Gastrocnemius medialis (tissue), 4 donors: ENCODE data around the gene RANBP10. TPM values are rescaled to one million over a fixed set of nuclear protein-coding genes. Genes with fewer than 3 reads are reported as not detected.

Source experiments
- ATAC-seq, 2 donors: fragments of 150-250 bp; one replicate each; pipeline ENCODE4 v1.9.1; 2016
- DNase-seq, 2 donors: peaks; one replicate each; pipeline ENCODE4 v3.0.0-alpha.2; 2019
- H3K27ac ChIP-seq, 4 donors: fragments of 200-600 bp; sonication (generic); 1 replicate in 1 of 4; 2 replicates in 3 of 4; pipeline ENCODE4 v1.5.1; 2016 to 2018; ENCODE audit warnings: mild to moderate bottlenecking in 2 of 4, moderate library complexity in 1 of 4
- H3K27me3 ChIP-seq, 3 donors: fragments of 200-600 bp; sonication (generic) in 2 of 3; 1 replicate in 1 of 3; 2 replicates in 2 of 3; pipeline versions ENCODE4 v1.5.1 to v1.6.0; 2016 to 2019; ENCODE audit warnings: mild to moderate bottlenecking in 1 of 3, moderate library complexity in 1 of 3
- H3K36me3 ChIP-seq, 2 donors: fragments of 200-600 bp; sonication (generic) in 1 of 2; one replicate each; pipeline ENCODE4 v1.5.1; 2017 to 2018
- H3K4me1 ChIP-seq, 2 donors: fragments of 200-600 bp; sonication (generic) in 1 of 2; one replicate each; pipeline ENCODE4 v1.5.1; 2016 to 2017; ENCODE audit warnings: mild to moderate bottlenecking in 2 of 2
- H3K4me3 ChIP-seq, 4 donors: fragments of 200-600 bp; sonication (generic) in 3 of 4; 1 replicate in 1 of 4; 2 replicates in 3 of 4; pipeline ENCODE4 v1.5.1; 2016 to 2019; ENCODE audit warnings: mild to moderate bottlenecking in 2 of 4
- H3K9me3 ChIP-seq, 3 donors: fragments of 200-600 bp; sonication (generic) in 2 of 3; 1 replicate in 1 of 3; 2 replicates in 2 of 3; pipeline ENCODE4 v1.5.1; 2016 to 2019
- POLR2A ChIP-seq, 2 donors: fragments of 450-650 bp; IDR thresholded peaks; one replicate each; pipeline ENCODE4 v1.6.1; 2017; ENCODE audit warnings: antibody characterized with exemption in 2 of 2, mild to moderate bottlenecking in 2 of 2, moderate library complexity in 2 of 2
- in situ Hi-C, 4 donors: fragments of 200-750 bp; cut with MboI; loops; one replicate each; pipeline versions ENCODE4 v1.15.0 to v1.8.0; 2017; ENCODE audit warnings: low sequenced_read_pairs in 4 of 4
- intact Hi-C: fragments of 100-400 bp; cut with DNase I; formaldehyde crosslinking; loops from one replicate; pipeline ENCODE4 v1.15.1; 2023; ENCODE audit warnings: low total_unique reads
- total RNA-seq, 4 donors: library from RNA; depleted of rRNA; stranded (reverse); fragments of >200 nt; gene quantifications; one replicate each; pipeline versions ENCODE4 v1.1.0 to v1.2.3, GENCODE V29; 2016
- TF ChIP-seq, protein P1 (sequence below), 5 experiments: fragments of 450-650 bp in 3 of 5; fragments of 200-600 bp in 2 of 5; sonication (generic) in 2 of 5; IDR thresholded peaks in 4 of 5; conservative IDR thresholded peaks in 1 of 5; 1 replicate in 4 of 5; 2 replicates in 1 of 5; pipeline ENCODE4 v1.5.1; 2016 to 2019; ENCODE audit warnings: antibody characterized with exemption in 5 of 5, mild to moderate bottlenecking in 3 of 5, moderate library complexity in 3 of 5

RANBP10 gene
- total RNA-seq, 4 donors from 2014 or later = 12.6 to 46.6 (median 14.8) TPM

DNA sequence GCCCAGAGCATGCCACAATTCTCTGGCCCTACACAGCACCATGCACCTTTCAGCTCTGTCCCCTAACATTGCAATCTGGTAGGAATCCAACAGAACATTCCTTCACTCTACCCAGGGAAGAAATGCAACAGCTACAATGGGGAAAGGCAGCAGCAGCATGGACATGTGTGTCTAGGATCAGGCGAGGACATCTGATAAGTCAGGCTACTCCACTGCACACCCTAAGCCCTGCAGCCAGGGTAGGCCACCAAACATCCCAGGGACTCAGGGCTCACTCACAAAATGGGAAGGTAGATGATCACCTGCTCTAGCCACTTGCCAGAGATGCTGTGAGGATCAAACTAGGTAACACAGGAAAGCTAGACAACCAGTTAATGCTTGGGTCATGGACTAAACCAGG, 5.1 kb downstream of the RANBP10 start:
- Histone ChIP-seq H3K4me1 (peaks cover 68 to 73% of the 10 kb centered on the region in 2 donors), H3K27me3 (no peaks in the 10 kb centered on the region), H3K27ac (peak overlapping the region; percentile 86 to 99 (median 92)), H3K4me3 (no peak overlapping the region), H3K9me3 (no peaks in the 10 kb centered on the region), H3K36me3 (peaks cover 0 to 18% of the 10 kb centered on the region in 2 donors)
- in situ Hi-C loops = loop anchor here in 2 of 4 donors (25.0 kb wide), 2 partner anchors 236 to 436 kb away; partner anchors contain the start of genes ESRP2 (in 1 of the 2) and PLA2G15 (in 1 of the 2)
- TF ChIP-seq POLR2A (IDR thresholded peaks at IDR 0.05) = no peak
- TF ChIP-seq, protein P1, sequence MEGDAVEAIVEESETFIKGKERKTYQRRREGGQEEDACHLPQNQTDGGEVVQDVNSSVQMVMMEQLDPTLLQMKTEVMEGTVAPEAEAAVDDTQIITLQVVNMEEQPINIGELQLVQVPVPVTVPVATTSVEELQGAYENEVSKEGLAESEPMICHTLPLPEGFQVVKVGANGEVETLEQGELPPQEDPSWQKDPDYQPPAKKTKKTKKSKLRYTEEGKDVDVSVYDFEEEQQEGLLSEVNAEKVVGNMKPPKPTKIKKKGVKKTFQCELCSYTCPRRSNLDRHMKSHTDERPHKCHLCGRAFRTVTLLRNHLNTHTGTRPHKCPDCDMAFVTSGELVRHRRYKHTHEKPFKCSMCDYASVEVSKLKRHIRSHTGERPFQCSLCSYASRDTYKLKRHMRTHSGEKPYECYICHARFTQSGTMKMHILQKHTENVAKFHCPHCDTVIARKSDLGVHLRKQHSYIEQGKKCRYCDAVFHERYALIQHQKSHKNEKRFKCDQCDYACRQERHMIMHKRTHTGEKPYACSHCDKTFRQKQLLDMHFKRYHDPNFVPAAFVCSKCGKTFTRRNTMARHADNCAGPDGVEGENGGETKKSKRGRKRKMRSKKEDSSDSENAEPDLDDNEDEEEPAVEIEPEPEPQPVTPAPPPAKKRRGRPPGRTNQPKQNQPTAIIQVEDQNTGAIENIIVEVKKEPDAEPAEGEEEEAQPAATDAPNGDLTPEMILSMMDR (IDR thresholded peaks at IDR 0.05 in 4 of 5, conservative IDR thresholded peaks at IDR 0.05 in 1 of 5) = no peak
- ATAC-seq = no peak
- DNase-seq = no peak
- intact Hi-C loops = loop anchor here (10.0 kb wide), 1 partner anchor 276 kb away; the partner anchor contains the start of gene RIPOR1

DNA sequence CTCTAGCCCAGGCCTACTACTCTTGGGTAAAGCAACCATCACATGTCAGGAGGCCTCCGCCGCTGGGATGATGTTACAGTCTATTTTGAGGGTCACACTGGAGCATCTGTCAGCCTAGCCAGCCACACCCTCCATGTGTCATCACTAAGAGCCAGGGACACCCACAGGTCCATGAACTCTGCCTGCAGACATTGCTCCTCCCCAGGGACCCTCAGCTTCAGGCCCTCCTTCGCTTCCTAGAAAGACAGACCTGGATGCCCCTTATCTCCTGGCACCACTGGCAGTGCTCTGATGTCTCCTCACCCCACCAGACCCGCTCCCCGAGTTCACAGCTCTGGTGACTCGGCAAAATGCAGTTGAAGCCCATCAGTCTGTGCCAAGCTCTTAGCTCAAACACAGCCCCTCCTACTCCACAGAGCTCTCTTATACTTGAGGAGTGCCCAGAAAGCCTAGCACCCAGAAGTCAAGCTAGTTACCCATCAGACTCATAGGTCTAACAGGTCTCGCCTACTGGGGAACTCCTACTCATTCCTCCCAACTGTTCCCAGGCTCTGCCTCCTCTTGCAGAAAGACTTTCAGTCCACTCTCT, 5.9 kb downstream of the RANBP10 start:
- TF ChIP-seq POLR2A (IDR thresholded peaks at IDR 0.05) = peak; percentile 28 to 54
- TF ChIP-seq, protein P1 (IDR thresholded peaks at IDR 0.05 in 4 of 5, conservative IDR thresholded peaks at IDR 0.05 in 1 of 5) = no peak
- peak; percentile 89 to 95 for DNase-seq
- H3K27me3 ChIP-seq = no peaks in the 10 kb centered on the region
- H3K4me3 ChIP-seq = no peak overlapping the region
- in situ Hi-C loops = loop anchor here in 2 of 4 donors (25.0 kb wide), 2 partner anchors 237 to 437 kb away; partner anchors contain the start of genes ESRP2 (in 1 of the 2) and PLA2G15 (in 1 of the 2)
- H3K4me1 ChIP-seq = peaks cover 70 to 74% of the 10 kb centered on the region in 2 donors
- ATAC-seq = peak; percentile 92 to 98
- no peaks in the 10 kb centered on the region for H3K9me3 ChIP-seq
- H3K27ac ChIP-seq = peak overlapping the region; percentile 86 to 99 (median 92)
- intact Hi-C loops = loop anchor here (10.0 kb wide), 1 partner anchor 276 kb away; the partner anchor contains the start of gene RIPOR1
- H3K36me3 ChIP-seq = peaks cover 0 to 18% of the 10 kb centered on the region in 2 donors

GRCh38 chr16:67796099-67796718, 10.2 kb downstream of the RANBP10 start:
- Histone ChIP-seq H3K4me1 (peaks cover 45 to 60% of the 10 kb centered on the region in 2 donors), H3K27me3 (no peaks in the 10 kb centered on the region), H3K9me3 (no peaks in the 10 kb centered on the region), H3K4me3 (no peak overlapping the region), H3K36me3 (no peaks in the 10 kb centered on the region), H3K27ac (peak overlapping the region in 3 of 4 donors; percentile 41 to 71 (median 59))
- in situ Hi-C loops = no loop called here
- ATAC-seq (no peak), DNase-seq (no peak)
- intact Hi-C loops = no loop called here
- no peak for TF ChIP-seq POLR2A (IDR thresholded peaks at IDR 0.05)
- TF ChIP-seq, protein P1 (IDR thresholded peaks at IDR 0.05 in 4 of 5, conservative IDR thresholded peaks at IDR 0.05 in 1 of 5) = no peak

- in situ Hi-C loops = no loop called here
These were observed 16.3 kb downstream of the RANBP10 start for GRCh38 chr16:67790071-67790470.

More at GRCh38 chr16:67790071-67790470, 16.3 kb downstream of the RANBP10 start:
- ATAC-seq = no peak
- peaks cover 8 to 20% of the 10 kb centered on the region in 2 donors for H3K4me1 ChIP-seq
- H3K4me3 ChIP-seq = no peak overlapping the region
- H3K27ac ChIP-seq = peak overlapping the region in 3 of 4 donors; percentile 29 to 66 (median 29)
- H3K27me3 ChIP-seq = no peaks in the 10 kb centered on the region
- no peaks in the 10 kb centered on the region for H3K36me3 ChIP-seq
- H3K9me3 ChIP-seq = no peaks in the 10 kb centered on the region
- TF ChIP-seq POLR2A (IDR thresholded peaks at IDR 0.05) = no peak
- TF ChIP-seq, protein P1 (IDR thresholded peaks at IDR 0.05 in 4 of 5, conservative IDR thresholded peaks at IDR 0.05 in 1 of 5) = no peak
- DNase-seq = no peak
- intact Hi-C loops = no loop called here
